Neural cell (in vitro differentiated cells): ENCODE measurements around the gene FOLR2. TPM values are rescaled to one million over a fixed set of nuclear protein-coding genes. Genes with fewer than 3 reads are reported as not detected.

Source experiments
- H2AFZ ChIP-seq: fragments of 200-600, 300-800 bp; sonication (generic), shearing (Covaris generic); 2 replicates; pipeline ENCODE4 v1.6.0; 2014; ENCODE audit warnings: low read depth, mild to moderate bottlenecking, antibody characterized with exemption, low read length, moderate library complexity
- H3F3A ChIP-seq: fragments of 200-600 bp; shearing (Covaris generic); 2 replicates; pipeline ENCODE4 v1.6.1; 2016; ENCODE audit warnings: mild to moderate bottlenecking, moderate library complexity, mixed read lengths, antibody characterized with exemption, low read length; ENCODE audit not compliant: insufficient read depth, poor library complexity, severe bottlenecking
- H3K27ac ChIP-seq: fragments of 200-600, 300-800 bp; sonication (generic), shearing (Covaris generic); 2 replicates; pipeline ENCODE4 v1.5.1; 2014; ENCODE audit warnings: mild to moderate bottlenecking, low read length, moderate library complexity
- H3K27me3 ChIP-seq: fragments of 300-800, 200-600 bp; sonication (generic), shearing (Covaris generic); 2 replicates; pipeline ENCODE4 v1.6.0; 2014; ENCODE audit warnings: mild to moderate bottlenecking, low read depth, low read length, moderate library complexity; ENCODE audit not compliant: insufficient read depth
- H3K36me3 ChIP-seq: fragments of 300-800, 200-600 bp; sonication (generic), shearing (Covaris generic); 2 replicates; pipeline ENCODE4 v1.5.1; 2014; ENCODE audit warnings: mild to moderate bottlenecking, antibody characterized with exemption, low read length, moderate library complexity; ENCODE audit not compliant: insufficient read depth
- H3K4me2 ChIP-seq: fragments of 300-800, 200-600 bp; sonication (generic), shearing (Covaris generic); 2 replicates; pipeline ENCODE4 v1.6.0; 2014; ENCODE audit warnings: mild to moderate bottlenecking, low read length
- H3K4me3 ChIP-seq: fragments of 300-800, 200-600 bp; sonication (generic), shearing (Covaris generic); 2 replicates; pipeline ENCODE4 v1.5.1; 2014; ENCODE audit warnings: mild to moderate bottlenecking, low read length, moderate library complexity
- H3K79me2 ChIP-seq: fragments of 200-600 bp; shearing (Covaris generic); replicated peaks from 2 replicates; pipeline ENCODE4 v1.6.0; 2014; ENCODE audit warnings: mild to moderate bottlenecking, low read length, moderate library complexity; ENCODE audit not compliant: insufficient read depth
- H3K9ac ChIP-seq: fragments of 300-800, 200-600 bp; sonication (generic), shearing (Covaris generic); 2 replicates; pipeline ENCODE4 v1.6.1; 2016; ENCODE audit warnings: mild to moderate bottlenecking, low read length, mixed read lengths
- H3K9me2 ChIP-seq: fragments of 200-600 bp; shearing (Covaris generic); 2 replicates; pipeline ENCODE4 v1.6.1; 2016; ENCODE audit warnings: mild to moderate bottlenecking, low read length, mixed read lengths; ENCODE audit not compliant: insufficient read depth
- H3K9me3 ChIP-seq: fragments of 200-600, 300-800 bp; sonication (generic), shearing (Covaris generic); 2 replicates; pipeline ENCODE4 v1.6.1; 2016; ENCODE audit warnings: mild to moderate bottlenecking, mixed run types, low read length, moderate library complexity, mixed read lengths
- H4K20me1 ChIP-seq: fragments of 200-600 bp; shearing (Covaris generic); 2 replicates; pipeline ENCODE4 v1.6.1; 2016; ENCODE audit warnings: mild to moderate bottlenecking, mixed run types; ENCODE audit not compliant: insufficient read depth
- EP300 ChIP-seq: fragments of 450-650 bp; conservative IDR thresholded peaks from 2 replicates; pipeline ENCODE4 v1.6.1; 2014; ENCODE audit warnings: antibody characterized with exemption, mild to moderate bottlenecking, moderate library complexity; ENCODE audit not compliant: poor library complexity, severe bottlenecking
- EZH2 ChIP-seq: fragments of 200-600, 300-800 bp; shearing (Covaris generic), sonication (generic); IDR thresholded peaks from 2 replicates; pipeline ENCODE4 v1.6.1; 2014; ENCODE audit warnings: antibody characterized with exemption, low read length, borderline replicate concordance, mild to moderate bottlenecking; ENCODE audit not compliant: insufficient read depth, poor library complexity, severe bottlenecking
- MXI1 ChIP-seq: fragments of 450-650 bp; conservative IDR thresholded peaks from 2 replicates; pipeline ENCODE4 v1.6.1; 2014; ENCODE audit warnings: antibody characterized with exemption, mild to moderate bottlenecking; ENCODE audit not compliant: poor library complexity, severe bottlenecking
- POLR2AphosphoS5 ChIP-seq: IDR thresholded peaks from 2 replicates; pipeline ENCODE4 v1.6.1; 2012
- RAD21 ChIP-seq: fragments of 450-650 bp; conservative IDR thresholded peaks from 2 replicates; pipeline ENCODE4 v1.6.1; 2014; ENCODE audit warnings: antibody characterized with exemption, mild to moderate bottlenecking, moderate library complexity
- SMC3 ChIP-seq: fragments of 450-650 bp; conservative IDR thresholded peaks from 2 replicates; pipeline ENCODE4 v1.6.1; 2014; ENCODE audit warnings: antibody characterized with exemption, mild to moderate bottlenecking, moderate library complexity; ENCODE audit not compliant: poor library complexity
- TAF1 ChIP-seq: IDR thresholded peaks from 2 replicates; pipeline ENCODE4 v1.6.1; 2012; ENCODE audit warnings: low read depth
- polyA plus RNA-seq: library from polyadenylated mRNA; depleted of rRNA; stranded (reverse); fragments of >200 nt; gene quantifications from 2 replicates; pipeline ENCODE4 v1.2.3, GENCODE V29; 2014
- TF ChIP-seq, protein P1 (sequence below): IDR thresholded peaks from 2 replicates; pipeline ENCODE4 v1.6.1; 2012; ENCODE audit warnings: borderline replicate concordance
- TF ChIP-seq, protein P2 (sequence below): fragments of 450-650 bp; IDR thresholded peaks from 2 replicates; pipeline ENCODE4 v1.5.1; 2014; ENCODE audit warnings: antibody characterized with exemption, mild to moderate bottlenecking, moderate library complexity; ENCODE audit not compliant: poor library complexity, severe bottlenecking

The FOLR2 gene
- polyA plus RNA-seq, 1 donor from 2014 or later, result not detected

DNA sequence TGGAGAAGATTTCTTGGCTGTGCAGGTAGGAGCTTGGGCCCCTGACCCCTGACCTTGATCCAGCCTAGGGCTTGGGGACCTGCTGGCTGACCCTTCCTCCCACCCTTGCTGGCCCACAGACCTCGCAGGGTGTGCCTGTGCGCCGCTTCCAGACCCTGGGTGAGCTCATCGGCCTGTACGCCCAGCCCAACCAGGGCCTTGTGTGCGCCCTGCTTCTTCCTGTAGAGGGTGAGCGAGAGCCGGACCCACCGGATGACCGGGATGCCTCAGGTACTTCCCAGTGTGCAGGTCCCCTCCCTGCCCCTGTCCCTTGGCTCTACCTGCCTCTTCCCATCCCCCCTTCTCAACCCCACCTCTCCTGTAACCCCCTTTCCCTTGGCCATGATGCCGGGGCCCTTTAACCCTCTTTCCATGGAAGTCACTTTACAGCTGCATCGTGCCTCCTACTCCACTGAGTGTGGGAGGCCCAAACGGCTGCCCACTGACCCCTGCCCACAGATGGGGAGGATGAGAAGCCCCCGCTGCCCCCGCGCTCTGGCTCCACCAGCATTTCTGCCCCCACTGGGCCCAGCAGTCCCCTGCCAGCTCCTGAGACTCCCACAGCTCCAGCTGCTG is 11.7 kb downstream of the FOLR2 start:
- Histone ChIP-seq H3K9ac (no peak overlapping the region), H3K9me2 (no peaks in the 10 kb centered on the region), H3F3A (no peaks in the 10 kb centered on the region), H2AFZ (no peak overlapping the region), H3K27me3 (peaks cover 22% of the 10 kb centered on the region), H3K36me3 (no peaks in the 10 kb centered on the region), H4K20me1 (no peaks in the 10 kb centered on the region), H3K79me2 (peaks cover 13% of the 10 kb centered on the region), H3K27ac (no peak overlapping the region), H3K9me3 (no peaks in the 10 kb centered on the region), H3K4me2 (no peak overlapping the region), H3K4me3 (no peak overlapping the region)
- TF ChIP-seq TAF1 (no peak), EP300 (no peak), SMC3 (no peak), POLR2AphosphoS5 (no peak), RAD21 (no peak)

DNA sequence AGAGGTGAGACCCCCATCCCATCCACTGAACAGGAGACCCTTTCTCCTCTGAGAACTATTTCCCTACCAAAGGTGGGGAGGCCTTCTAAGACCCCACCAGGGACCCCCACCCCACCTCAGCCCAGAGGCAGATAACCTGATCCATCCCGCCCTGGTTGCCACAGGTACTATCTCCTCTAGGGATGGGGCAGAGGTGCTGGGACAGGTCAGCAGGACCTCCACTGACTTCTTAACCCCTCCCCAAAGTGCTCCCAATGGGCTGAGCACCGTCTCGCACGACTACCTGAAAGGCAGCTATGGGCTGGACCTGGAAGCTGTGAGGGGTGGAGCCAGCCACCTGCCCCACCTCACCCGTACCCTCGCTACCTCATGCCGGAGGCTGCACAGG is 12.2 kb downstream of the FOLR2 start:
- H4K20me1 ChIP-seq, result no peaks in the 10 kb centered on the region
- TF ChIP-seq TAF1 (no peak), EP300 (no peak), SMC3 (no peak), EZH2 (no peak), RAD21 (no peak), POLR2AphosphoS5 (no peak), MXI1 (no peak)
- TF ChIP-seq, protein P1, sequence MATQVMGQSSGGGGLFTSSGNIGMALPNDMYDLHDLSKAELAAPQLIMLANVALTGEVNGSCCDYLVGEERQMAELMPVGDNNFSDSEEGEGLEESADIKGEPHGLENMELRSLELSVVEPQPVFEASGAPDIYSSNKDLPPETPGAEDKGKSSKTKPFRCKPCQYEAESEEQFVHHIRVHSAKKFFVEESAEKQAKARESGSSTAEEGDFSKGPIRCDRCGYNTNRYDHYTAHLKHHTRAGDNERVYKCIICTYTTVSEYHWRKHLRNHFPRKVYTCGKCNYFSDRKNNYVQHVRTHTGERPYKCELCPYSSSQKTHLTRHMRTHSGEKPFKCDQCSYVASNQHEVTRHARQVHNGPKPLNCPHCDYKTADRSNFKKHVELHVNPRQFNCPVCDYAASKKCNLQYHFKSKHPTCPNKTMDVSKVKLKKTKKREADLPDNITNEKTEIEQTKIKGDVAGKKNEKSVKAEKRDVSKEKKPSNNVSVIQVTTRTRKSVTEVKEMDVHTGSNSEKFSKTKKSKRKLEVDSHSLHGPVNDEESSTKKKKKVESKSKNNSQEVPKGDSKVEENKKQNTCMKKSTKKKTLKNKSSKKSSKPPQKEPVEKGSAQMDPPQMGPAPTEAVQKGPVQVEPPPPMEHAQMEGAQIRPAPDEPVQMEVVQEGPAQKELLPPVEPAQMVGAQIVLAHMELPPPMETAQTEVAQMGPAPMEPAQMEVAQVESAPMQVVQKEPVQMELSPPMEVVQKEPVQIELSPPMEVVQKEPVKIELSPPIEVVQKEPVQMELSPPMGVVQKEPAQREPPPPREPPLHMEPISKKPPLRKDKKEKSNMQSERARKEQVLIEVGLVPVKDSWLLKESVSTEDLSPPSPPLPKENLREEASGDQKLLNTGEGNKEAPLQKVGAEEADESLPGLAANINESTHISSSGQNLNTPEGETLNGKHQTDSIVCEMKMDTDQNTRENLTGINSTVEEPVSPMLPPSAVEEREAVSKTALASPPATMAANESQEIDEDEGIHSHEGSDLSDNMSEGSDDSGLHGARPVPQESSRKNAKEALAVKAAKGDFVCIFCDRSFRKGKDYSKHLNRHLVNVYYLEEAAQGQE, result no peak
- TF ChIP-seq, protein P2, sequence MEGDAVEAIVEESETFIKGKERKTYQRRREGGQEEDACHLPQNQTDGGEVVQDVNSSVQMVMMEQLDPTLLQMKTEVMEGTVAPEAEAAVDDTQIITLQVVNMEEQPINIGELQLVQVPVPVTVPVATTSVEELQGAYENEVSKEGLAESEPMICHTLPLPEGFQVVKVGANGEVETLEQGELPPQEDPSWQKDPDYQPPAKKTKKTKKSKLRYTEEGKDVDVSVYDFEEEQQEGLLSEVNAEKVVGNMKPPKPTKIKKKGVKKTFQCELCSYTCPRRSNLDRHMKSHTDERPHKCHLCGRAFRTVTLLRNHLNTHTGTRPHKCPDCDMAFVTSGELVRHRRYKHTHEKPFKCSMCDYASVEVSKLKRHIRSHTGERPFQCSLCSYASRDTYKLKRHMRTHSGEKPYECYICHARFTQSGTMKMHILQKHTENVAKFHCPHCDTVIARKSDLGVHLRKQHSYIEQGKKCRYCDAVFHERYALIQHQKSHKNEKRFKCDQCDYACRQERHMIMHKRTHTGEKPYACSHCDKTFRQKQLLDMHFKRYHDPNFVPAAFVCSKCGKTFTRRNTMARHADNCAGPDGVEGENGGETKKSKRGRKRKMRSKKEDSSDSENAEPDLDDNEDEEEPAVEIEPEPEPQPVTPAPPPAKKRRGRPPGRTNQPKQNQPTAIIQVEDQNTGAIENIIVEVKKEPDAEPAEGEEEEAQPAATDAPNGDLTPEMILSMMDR, result no peak

More for the DNA sequence above, 12.2 kb downstream of the FOLR2 start:
- H3K4me2 ChIP-seq, result no peak overlapping the region
- peaks cover 18% of the 10 kb centered on the region for H3K27me3 ChIP-seq
- H3K9me2 ChIP-seq, result no peaks in the 10 kb centered on the region
- no peaks in the 10 kb centered on the region for H3F3A ChIP-seq
- H3K79me2 ChIP-seq, result peaks cover 13% of the 10 kb centered on the region
- no peak overlapping the region for H3K4me3 ChIP-seq
- H2AFZ ChIP-seq, result no peak overlapping the region
- H3K27ac ChIP-seq, result no peak overlapping the region
- H3K36me3 ChIP-seq, result no peaks in the 10 kb centered on the region
- H3K9ac ChIP-seq, result no peak overlapping the region
- H3K9me3 ChIP-seq, result no peaks in the 10 kb centered on the region
